GM19099 (cell line): ENCODE results near the gene AFF2.

Experiments
- POLR2A ChIP-seq: IDR thresholded peaks from 3 replicates; pipeline ENCODE4 v1.6.1; 2011; ENCODE audit warnings: low read depth; ENCODE audit not compliant: insufficient read length; ENCODE audit errors: extremely low read depth

AFF2 gene

GRCh38 chrX:148917441-148917840, 417.0 kb downstream of the AFF2 start:
- TF ChIP-seq POLR2A: no peak

- no peak for TF ChIP-seq POLR2A
Measured at GRCh38 chrX:148923631-148924030, 423.2 kb downstream of the AFF2 start.

- TF ChIP-seq POLR2A: no peak
Measured at GRCh38 chrX:148926371-148926770, 426.0 kb downstream of the AFF2 start.

GRCh38 chrX:148928811-148929210, 428.4 kb downstream of the AFF2 start:
- no peak for TF ChIP-seq POLR2A

GRCh38 chrX:148929686-148930085, 429.3 kb downstream of the AFF2 start:
- TF ChIP-seq POLR2A: no peak

GRCh38 chrX:148930206-148930729, 429.9 kb downstream of the AFF2 start:
- TF ChIP-seq POLR2A: no peak

GRCh38 chrX:148933881-148934280, 433.5 kb downstream of the AFF2 start:
- no peak for TF ChIP-seq POLR2A

GRCh38 chrX:148938348-148938747, 437.9 kb downstream of the AFF2 start:
- no peak for TF ChIP-seq POLR2A

GRCh38 chrX:148940411-148940996, 440.1 kb downstream of the AFF2 start:
- no peak for TF ChIP-seq POLR2A

GRCh38 chrX:148942754-148943153, 442.3 kb downstream of the AFF2 start:
- no peak for TF ChIP-seq POLR2A

GRCh38 chrX:148947399-148947975, 447.1 kb downstream of the AFF2 start:
- no peak for TF ChIP-seq POLR2A

- no peak for TF ChIP-seq POLR2A
Measured at GRCh38 chrX:148956352-148956751, 455.9 kb downstream of the AFF2 start.

GRCh38 chrX:148958901-148959300, 458.5 kb downstream of the AFF2 start:
- no peak for TF ChIP-seq POLR2A

GRCh38 chrX:148960060-148960459, 459.6 kb downstream of the AFF2 start:
- TF ChIP-seq POLR2A: no peak

GRCh38 chrX:148961985-148962384, 461.6 kb downstream of the AFF2 start:
- no peak for TF ChIP-seq POLR2A

- TF ChIP-seq POLR2A: no peak
Measured at GRCh38 chrX:148976571-148977400, 476.4 kb downstream of the AFF2 start.
